ENCODE data around the gene FLT4. TPM values are rescaled to one million over a fixed set of nuclear protein-coding genes. Genes with fewer than 3 reads are reported as not detected.
A peak's percentile ranks its signal among the peaks of the same experiment; 100 is the strongest.

FLT4 gene
- total and polyA plus RNA-seq, 9 of the 15 experiments (the other 6 are each of a cell fraction or from before 2014, with no cell fraction given): 0.01 to 0.42 (median 0.14) TPM; not detected in 2

DNA sequence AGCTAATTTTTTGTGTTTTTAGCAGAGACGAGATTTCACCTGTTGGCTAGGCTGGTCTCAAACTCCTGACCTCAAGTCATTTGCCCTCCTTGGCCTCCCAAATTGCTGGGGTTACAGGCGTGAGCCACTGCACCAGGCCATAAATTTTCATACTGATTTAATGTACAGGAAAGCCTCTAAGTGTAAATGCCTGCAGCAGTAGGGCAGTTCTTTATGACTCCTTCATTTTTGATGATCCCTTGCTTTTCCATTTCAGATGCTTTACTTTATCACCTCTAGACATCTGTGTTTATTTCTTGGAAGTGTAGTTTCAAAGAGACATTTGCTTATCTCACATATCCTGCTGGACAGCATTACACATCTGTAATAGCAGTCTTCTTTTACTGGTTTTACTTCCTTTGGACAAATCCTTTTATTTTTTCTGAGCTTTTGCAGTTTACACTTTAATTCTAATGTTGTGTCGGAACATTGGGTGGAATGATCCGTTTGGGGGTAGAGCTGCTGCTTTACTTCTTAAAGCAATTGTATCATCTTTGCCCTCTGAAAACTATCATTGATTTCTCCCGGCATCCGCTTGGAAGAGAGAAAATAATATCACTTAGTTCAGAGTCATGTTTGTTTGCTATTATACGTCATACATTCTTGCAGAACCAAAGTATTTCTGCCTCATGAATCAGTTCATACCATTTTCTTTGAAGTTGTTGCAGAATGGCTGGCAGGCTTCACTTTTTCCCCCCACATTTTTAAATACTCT is 94.1 kb downstream of the FLT4 start (continued):
- TF ChIP-seq ZNF644 (tag; IDR thresholded peaks at IDR 0.05; ENCODE audit: low read depth) (peak; percentile 80; the same call in 1 of the 2 replicates), STAT5B (CRISPR knock-in tag; IDR thresholded peaks at IDR 0.05) (no peak), SREBF1 (IDR thresholded peaks at IDR 0.05; ENCODE audit: borderline replicate concordance, low read depth, low read length) (no peak), PHF8 (IDR thresholded peaks at IDR 0.05; ENCODE audit: borderline replicate concordance, low read length) (no peak), ZNF780A (CRISPR knock-in tag; IDR thresholded peaks at IDR 0.05) (no peak), OTX1 (CRISPR knock-in tag; IDR thresholded peaks at IDR 0.05) (no peak), RBFOX2 (IDR thresholded peaks at IDR 0.05; ENCODE audit: low read depth, low read length) (no peak), RHOXF2B (CRISPR knock-in tag; conservative IDR thresholded peaks at IDR 0.05) (no peak), ARID2 (IDR thresholded peaks at IDR 0.05) (0 out of 2 replicates have a peak, but pooled peaks have one; percentile 21), PML (IDR thresholded peaks at IDR 0.05; ENCODE audit: low read length) (peak; percentile 98), ZMIZ1 (IDR thresholded peaks at IDR 0.05; ENCODE audit: low read depth in 2 of 2, low read length in 2 of 2) (peak in 1 of 2 experiments; percentile 90; a peak in 2 of 4 replicates), PHB2 (IDR thresholded peaks at IDR 0.05; ENCODE audit: low read depth) (peak; percentile 91), EGR1 (conservative IDR thresholded peaks at IDR 0.05) (no peak), NBN (IDR thresholded peaks at IDR 0.05; ENCODE audit: low read depth) (peak; percentile 96), NR4A1 (CRISPR knock-in tag; IDR thresholded peaks at IDR 0.05) (no peak), NR4A1 (tag; IDR thresholded peaks at IDR 0.05) (no peak), CBFA2T3 (IDR thresholded peaks at IDR 0.05) (peak; percentile 99), CEBPG (CRISPR knock-in tag; IDR thresholded peaks at IDR 0.05) (no peak), CEBPG (tag; conservative IDR thresholded peaks at IDR 0.05 in 1 of 2, IDR thresholded peaks at IDR 0.05 in 1 of 2) (peak in 1 of 2 experiments; percentile 60; a peak in 2 of 4 replicates)
- TF ChIP-seq, protein P1, sequence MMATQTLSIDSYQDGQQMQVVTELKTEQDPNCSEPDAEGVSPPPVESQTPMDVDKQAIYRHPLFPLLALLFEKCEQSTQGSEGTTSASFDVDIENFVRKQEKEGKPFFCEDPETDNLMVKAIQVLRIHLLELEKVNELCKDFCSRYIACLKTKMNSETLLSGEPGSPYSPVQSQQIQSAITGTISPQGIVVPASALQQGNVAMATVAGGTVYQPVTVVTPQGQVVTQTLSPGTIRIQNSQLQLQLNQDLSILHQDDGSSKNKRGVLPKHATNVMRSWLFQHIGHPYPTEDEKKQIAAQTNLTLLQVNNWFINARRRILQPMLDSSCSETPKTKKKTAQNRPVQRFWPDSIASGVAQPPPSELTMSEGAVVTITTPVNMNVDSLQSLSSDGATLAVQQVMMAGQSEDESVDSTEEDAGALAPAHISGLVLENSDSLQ (IDR thresholded peaks at IDR 0.05): peak; percentile 77
- TF ChIP-seq, protein P2, sequence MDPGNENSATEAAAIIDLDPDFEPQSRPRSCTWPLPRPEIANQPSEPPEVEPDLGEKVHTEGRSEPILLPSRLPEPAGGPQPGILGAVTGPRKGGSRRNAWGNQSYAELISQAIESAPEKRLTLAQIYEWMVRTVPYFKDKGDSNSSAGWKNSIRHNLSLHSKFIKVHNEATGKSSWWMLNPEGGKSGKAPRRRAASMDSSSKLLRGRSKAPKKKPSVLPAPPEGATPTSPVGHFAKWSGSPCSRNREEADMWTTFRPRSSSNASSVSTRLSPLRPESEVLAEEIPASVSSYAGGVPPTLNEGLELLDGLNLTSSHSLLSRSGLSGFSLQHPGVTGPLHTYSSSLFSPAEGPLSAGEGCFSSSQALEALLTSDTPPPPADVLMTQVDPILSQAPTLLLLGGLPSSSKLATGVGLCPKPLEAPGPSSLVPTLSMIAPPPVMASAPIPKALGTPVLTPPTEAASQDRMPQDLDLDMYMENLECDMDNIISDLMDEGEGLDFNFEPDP (CRISPR knock-in tag; IDR thresholded peaks at IDR 0.05): no peak
- TF ChIP-seq, protein P3, sequence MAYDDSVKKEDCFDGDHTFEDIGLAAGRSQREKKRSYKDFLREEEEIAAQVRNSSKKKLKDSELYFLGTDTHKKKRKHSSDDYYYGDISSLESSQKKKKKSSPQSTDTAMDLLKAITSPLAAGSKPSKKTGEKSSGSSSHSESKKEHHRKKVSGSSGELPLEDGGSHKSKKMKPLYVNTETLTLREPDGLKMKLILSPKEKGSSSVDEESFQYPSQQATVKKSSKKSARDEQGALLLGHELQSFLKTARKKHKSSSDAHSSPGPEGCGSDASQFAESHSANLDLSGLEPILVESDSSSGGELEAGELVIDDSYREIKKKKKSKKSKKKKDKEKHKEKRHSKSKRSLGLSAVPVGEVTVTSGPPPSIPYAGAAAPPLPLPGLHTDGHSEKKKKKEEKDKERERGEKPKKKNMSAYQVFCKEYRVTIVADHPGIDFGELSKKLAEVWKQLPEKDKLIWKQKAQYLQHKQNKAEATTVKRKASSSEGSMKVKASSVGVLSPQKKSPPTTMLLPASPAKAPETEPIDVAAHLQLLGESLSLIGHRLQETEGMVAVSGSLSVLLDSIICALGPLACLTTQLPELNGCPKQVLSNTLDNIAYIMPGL (CRISPR knock-in tag; IDR thresholded peaks at IDR 0.05): no peak
